ENCODE data around the gene ATXN7. TPM values are rescaled to one million over a fixed set of nuclear protein-coding genes. Genes with fewer than 3 reads are reported as not detected.

ATXN7 gene
- total RNA-seq, 4 donors from 2014 or later: 22.2 to 42.8 (median 35.0) TPM

- no peak for TF ChIP-seq CTCF (IDR thresholded peaks at IDR 0.05; ENCODE audit: low read depth)
These were observed 64.0 kb downstream of the ATXN7 start for GRCh38 chr3:63927422-63928280.

- TF ChIP-seq CTCF (IDR thresholded peaks at IDR 0.05; ENCODE audit: low read depth): no peak
These were observed 67.6 kb downstream of the ATXN7 start for GRCh38 chr3:63931290-63931689.

- TF ChIP-seq CTCF (IDR thresholded peaks at IDR 0.05; ENCODE audit: low read depth): no peak
These were observed 69.0 kb downstream of the ATXN7 start for GRCh38 chr3:63932509-63933212.

- TF ChIP-seq CTCF (IDR thresholded peaks at IDR 0.05; ENCODE audit: low read depth): no peak
These were observed 69.8 kb downstream of the ATXN7 start for GRCh38 chr3:63933459-63933858.

GRCh38 chr3:63934041-63934866 lies 70.6 kb downstream of the ATXN7 start:
- no peak for TF ChIP-seq CTCF (IDR thresholded peaks at IDR 0.05; ENCODE audit: low read depth)

- no peak for TF ChIP-seq CTCF (IDR thresholded peaks at IDR 0.05; ENCODE audit: low read depth)
These were observed 73.3 kb downstream of the ATXN7 start for GRCh38 chr3:63936925-63937324.
